Muscle layer of duodenum (tissue), 2 donors: ENCODE results near the gene PAX5.

Source experiments
- H3K27ac ChIP-seq: one replicate; pipeline ENCODE4 v1.7.0; 2013; ENCODE audit warnings: mild to moderate bottlenecking, low read length
- H3K27me3 ChIP-seq: one replicate; pipeline ENCODE4 v1.7.0; 2013; ENCODE audit warnings: low read depth, mild to moderate bottlenecking, control low read depth, low read length
- H3K36me3 ChIP-seq, 2 donors: one replicate each; pipeline ENCODE4 v1.7.0; 2013; ENCODE audit warnings: low read length in 2 of 2, control low read depth in 1 of 2, mild to moderate bottlenecking in 1 of 2; ENCODE audit not compliant: insufficient read depth in 2 of 2, control insufficient read depth in 1 of 2
- H3K4me1 ChIP-seq, 2 donors: one replicate each; pipeline ENCODE4 v1.7.0; 2013; ENCODE audit warnings: low read length in 2 of 2, mild to moderate bottlenecking in 2 of 2, control low read depth in 1 of 2, moderate library complexity in 1 of 2; ENCODE audit not compliant: insufficient read depth in 2 of 2, control insufficient read depth in 1 of 2
- H3K4me3 ChIP-seq, 2 donors: one replicate each; pipeline ENCODE4 v1.7.0; 2013; ENCODE audit warnings: low read length in 2 of 2, low read depth in 1 of 2, mild to moderate bottlenecking in 1 of 2
- H3K9me3 ChIP-seq, 2 donors: one replicate each; pipeline ENCODE4 v1.7.0; 2013; ENCODE audit warnings: low read length in 2 of 2, control low read depth in 1 of 2, mild to moderate bottlenecking in 1 of 2; ENCODE audit not compliant: control insufficient read depth in 1 of 2
- donor health status: healthy.

Gene PAX5

DNA sequence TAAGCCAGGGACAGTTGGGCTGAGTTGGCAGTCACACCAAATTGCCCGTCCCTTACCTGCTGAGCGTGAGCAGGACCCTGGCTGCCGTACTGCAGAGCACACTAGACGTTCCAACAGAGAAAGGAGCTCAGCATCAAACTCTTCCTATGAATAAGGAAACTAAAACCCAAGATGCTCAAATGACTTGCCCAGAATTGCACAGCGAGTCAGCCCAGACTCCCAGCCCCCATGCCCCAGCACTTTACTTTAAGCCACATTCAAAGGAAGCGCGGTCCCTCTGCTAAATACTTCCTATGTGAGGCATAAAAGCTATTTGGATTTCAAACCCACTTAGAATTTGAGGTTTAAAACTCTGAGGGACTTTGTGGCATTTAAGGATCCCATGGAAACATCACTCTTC is 23.9 kb downstream of the PAX5 start:
- no peaks in the 10 kb centered on the region for H3K4me1 ChIP-seq
- no peaks in the 10 kb centered on the region for H3K36me3 ChIP-seq
- no peaks in the 10 kb centered on the region for H3K9me3 ChIP-seq
- peaks cover 7% of the 10 kb centered on the region for H3K27me3 ChIP-seq
- no peak overlapping the region for H3K27ac ChIP-seq
- H3K4me3 ChIP-seq: no peak overlapping the region

DNA sequence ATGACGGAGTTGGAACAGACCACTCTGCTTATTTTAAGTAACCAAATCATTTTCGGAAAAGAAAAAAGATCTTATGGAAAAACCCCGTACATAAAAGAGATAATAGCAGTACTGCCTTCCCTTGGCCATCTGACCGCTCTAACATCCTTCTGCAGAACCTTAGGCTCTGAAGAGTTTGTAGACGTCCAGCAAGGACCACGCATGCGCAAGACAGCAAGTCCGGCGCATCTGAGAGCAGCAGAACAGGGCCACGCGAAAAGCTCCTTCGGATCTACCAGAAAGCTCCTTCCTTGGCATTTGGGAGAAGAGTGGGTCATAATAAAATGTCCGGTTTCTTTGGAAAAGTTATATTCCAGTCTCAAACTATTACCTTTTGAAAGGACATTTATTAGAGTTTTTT is 26.8 kb downstream of the PAX5 start:
- peaks cover 16% of the 10 kb centered on the region for H3K27me3 ChIP-seq

DNA sequence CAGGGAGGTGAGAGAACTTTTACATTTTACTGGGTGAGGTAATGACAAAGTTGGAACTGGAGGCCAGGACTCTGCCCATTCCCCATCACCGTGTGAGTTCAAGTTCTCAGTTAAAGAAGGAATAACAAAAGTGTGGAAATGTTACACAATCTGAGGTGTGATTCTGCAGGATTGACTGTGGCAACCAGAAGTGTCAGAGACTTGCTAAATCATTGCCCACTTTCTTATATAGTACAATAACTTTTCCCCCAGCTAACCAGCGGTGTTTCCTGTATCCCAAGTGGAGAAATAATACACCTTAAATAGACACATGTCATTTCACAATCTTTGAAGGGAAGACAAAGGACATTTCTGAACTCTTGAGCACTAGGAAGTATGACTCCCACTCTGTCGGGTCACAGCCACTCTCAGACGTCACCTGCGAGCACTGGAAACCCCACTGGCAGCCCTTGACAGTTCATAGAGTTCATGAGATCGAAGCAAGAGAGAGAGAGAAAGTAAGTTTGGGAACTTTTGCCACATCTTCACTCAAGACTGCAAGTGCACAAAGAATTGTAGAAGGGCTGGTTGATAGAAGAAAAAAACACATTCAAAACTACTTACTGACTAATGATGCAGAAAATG is 28.4 kb downstream of the PAX5 start:
- H3K4me1 ChIP-seq: peaks cover 0 to 9% of the 10 kb centered on the region in 2 donors
- no peaks in the 10 kb centered on the region for H3K9me3 ChIP-seq
- no peak overlapping the region for H3K4me3 ChIP-seq
- H3K27ac ChIP-seq: no peak overlapping the region
- H3K36me3 ChIP-seq: no peaks in the 10 kb centered on the region
- H3K27me3 ChIP-seq: peaks cover 16% of the 10 kb centered on the region

More for the DNA sequence above, 26.8 kb downstream of the PAX5 start:
- H3K4me1 ChIP-seq: peaks cover 0 to 6% of the 10 kb centered on the region in 2 donors
- no peaks in the 10 kb centered on the region for H3K36me3 ChIP-seq
- H3K4me3 ChIP-seq: no peak overlapping the region
- H3K27ac ChIP-seq: no peak overlapping the region
- no peaks in the 10 kb centered on the region for H3K9me3 ChIP-seq

DNA sequence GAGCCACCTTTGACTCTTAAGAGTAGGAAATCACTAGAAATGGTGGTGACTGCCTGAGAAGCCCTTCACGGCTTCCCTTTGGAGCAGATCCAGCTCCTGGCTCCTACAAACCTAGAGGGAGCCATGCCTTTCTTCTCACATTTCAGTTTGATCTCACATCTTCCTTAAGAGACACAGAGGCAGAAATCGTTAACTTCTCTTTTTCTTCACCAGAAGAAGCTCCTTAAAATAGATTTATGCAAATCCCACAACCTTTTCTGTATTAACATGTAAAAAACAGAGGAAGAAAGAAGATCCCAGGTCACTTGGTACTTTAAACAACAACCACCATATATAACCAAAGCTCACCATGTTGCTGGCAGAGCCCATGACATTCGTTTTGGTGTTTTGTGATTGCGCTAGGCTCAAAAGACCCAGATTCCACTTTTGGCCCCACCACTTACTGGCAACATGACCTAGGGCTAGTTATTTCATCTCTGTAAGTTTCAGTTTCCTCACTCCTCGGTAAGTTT is 29.6 kb downstream of the PAX5 start:
- H3K4me3 ChIP-seq: no peak overlapping the region
- peaks cover 16% of the 10 kb centered on the region for H3K27me3 ChIP-seq
- H3K9me3 ChIP-seq: no peaks in the 10 kb centered on the region
- H3K36me3 ChIP-seq: no peaks in the 10 kb centered on the region
- peaks cover 0 to 9% of the 10 kb centered on the region in 2 donors for H3K4me1 ChIP-seq
- H3K27ac ChIP-seq: no peak overlapping the region

DNA sequence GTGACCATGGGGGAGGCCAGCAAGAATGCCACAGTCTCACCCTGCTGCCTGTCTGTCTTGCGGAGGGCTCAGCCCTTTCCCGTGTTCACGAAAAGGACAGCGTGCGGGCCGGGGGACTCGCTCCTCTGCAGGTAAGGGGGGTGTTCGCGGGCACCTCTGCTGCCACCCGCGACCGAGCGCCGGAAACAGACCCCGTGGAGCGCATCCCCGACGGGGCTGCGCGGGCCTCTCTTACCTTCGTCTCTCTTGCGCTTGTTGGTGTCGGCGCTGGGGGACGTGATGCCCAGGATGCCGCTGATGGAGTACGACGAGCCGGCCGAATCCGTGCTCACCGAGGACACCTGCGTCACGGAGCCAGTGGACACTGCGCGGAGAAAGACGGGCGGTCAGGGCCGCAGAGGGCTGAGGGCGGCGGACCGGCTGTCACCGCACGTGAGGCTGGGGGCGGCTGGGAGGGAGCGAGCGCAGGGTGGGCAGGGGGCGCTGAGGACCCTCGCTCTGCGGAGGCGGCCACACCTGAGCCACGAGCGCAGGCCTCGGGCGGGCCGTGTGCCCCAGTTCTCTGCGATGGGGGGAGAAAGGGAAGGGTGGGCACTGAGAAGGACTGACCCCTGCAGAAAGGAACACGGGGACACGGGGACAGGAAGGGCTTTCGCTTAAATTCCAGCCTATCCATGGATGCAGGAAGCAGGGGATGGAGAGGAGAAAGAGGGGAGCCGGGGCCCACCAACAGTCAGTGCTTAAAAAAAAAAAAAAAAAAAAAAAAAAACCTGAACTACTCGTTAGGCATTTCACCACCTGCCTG is 31.5 kb downstream of the PAX5 start:
- Histone ChIP-seq H3K27ac (no peak overlapping the region), H3K36me3 (no peaks in the 10 kb centered on the region), H3K4me3 (no peak overlapping the region), H3K4me1 (peaks cover 0 to 9% of the 10 kb centered on the region in 2 donors), H3K9me3 (no peaks in the 10 kb centered on the region), H3K27me3 (peaks cover 16% of the 10 kb centered on the region)

DNA sequence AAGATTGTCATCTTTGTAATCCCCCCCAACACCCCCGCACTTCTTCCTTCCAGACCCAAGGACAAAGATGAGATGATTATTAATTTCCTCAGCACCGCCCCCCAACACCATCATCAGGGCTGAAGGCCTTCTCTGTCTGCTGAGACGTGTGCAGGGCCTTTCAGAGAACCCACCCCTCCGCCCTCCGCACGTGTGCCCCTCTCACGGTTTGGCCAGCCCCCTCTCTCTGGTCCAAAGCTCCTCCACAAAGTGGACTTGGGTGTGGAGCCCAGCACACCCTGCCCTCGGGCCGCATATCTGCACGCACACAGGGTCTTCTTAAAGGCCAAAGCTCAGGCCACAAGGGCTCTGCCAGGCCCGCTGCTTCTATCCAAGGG is 32.0 kb downstream of the PAX5 start:
- H3K9me3 ChIP-seq: no peaks in the 10 kb centered on the region
- H3K36me3 ChIP-seq: no peaks in the 10 kb centered on the region
- no peak overlapping the region for H3K4me3 ChIP-seq
- peaks cover 16% of the 10 kb centered on the region for H3K27me3 ChIP-seq
- H3K4me1 ChIP-seq: peaks cover 0 to 9% of the 10 kb centered on the region in 2 donors
- no peak overlapping the region for H3K27ac ChIP-seq

DNA sequence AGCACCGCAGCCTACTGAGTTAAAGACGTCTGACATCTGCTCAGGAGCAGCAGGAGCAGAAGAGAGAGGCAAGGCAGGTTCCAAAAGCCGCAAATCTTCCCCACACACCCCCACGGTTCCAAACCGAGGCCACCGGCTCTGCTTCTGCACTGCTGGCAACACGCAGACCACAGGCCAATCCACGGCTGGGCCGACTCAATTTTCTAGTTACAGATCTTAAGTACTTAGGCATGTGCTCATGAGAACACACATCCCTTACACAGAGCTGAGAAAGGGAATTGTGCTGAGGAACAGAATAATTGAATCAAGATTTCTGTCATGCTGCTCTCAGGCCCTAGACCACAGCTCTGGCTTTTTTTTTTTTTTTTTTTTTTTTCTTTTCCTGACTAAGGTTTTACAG is 32.6 kb downstream of the PAX5 start:
- H3K4me1 ChIP-seq: peaks cover 0 to 9% of the 10 kb centered on the region in 2 donors
- H3K36me3 ChIP-seq: no peaks in the 10 kb centered on the region
- no peak overlapping the region for H3K4me3 ChIP-seq
- H3K27me3 ChIP-seq: peaks cover 14% of the 10 kb centered on the region
- no peak overlapping the region for H3K27ac ChIP-seq
- H3K9me3 ChIP-seq: no peaks in the 10 kb centered on the region

DNA sequence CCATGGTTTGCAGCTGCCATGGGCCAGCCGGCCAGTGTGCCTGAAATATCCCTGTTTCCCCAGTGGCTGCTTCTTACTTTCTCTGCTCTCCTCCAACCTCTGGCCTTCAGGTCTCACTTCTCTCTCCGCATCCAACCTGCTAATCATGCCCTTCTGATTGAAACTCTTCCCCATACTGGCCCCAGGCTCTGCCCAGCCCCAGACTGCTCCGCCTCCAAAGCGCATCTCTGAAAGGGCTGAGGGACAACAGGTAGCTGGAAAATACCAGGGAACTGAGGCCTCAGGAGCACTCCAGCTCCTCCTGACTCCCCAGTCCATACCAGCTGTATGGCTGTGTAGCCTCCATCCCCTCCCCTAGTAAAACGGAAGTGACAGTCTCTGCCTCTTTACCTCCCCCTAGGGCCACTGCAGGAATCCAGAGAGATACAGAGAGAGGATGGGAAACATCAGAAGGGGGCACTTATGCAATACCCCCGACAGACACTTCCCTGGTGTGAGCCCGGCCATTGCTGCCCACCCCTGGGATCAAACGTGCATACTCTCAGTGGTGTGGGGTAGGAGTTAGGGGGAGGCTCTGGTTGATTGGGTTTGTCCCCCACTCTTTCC is 34.2 kb downstream of the PAX5 start:
- Histone ChIP-seq H3K4me1 (peaks cover 0 to 9% of the 10 kb centered on the region in 2 donors), H3K4me3 (no peak overlapping the region), H3K9me3 (no peaks in the 10 kb centered on the region), H3K36me3 (no peaks in the 10 kb centered on the region), H3K27ac (no peak overlapping the region), H3K27me3 (peaks cover 13% of the 10 kb centered on the region)

DNA sequence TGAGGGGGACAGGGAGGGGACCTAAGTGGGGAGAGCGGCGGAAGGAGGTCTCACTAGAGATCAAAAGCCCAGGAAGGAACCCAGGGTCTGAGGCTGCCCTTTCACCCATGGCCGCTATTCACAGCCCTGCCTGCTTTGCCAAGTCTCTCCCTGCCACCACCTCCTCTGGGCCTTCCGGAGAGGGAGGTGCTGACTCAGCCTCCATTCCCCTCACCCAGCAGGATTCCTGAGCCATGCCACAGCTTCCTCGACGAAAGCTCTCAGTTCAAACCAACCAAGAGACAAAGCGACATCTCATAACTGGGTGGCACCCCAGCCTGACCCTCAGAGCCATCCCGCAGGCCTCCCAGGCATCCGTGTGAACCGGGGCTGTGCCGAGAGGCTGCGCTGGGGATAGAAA is 36.7 kb downstream of the PAX5 start:
- H3K9me3 ChIP-seq: no peaks in the 10 kb centered on the region
- H3K36me3 ChIP-seq: no peaks in the 10 kb centered on the region
- peaks cover 0 to 4% of the 10 kb centered on the region in 2 donors for H3K4me1 ChIP-seq
- H3K27ac ChIP-seq: no peak overlapping the region
- H3K27me3 ChIP-seq: peaks cover 4% of the 10 kb centered on the region
- no peak overlapping the region for H3K4me3 ChIP-seq

DNA sequence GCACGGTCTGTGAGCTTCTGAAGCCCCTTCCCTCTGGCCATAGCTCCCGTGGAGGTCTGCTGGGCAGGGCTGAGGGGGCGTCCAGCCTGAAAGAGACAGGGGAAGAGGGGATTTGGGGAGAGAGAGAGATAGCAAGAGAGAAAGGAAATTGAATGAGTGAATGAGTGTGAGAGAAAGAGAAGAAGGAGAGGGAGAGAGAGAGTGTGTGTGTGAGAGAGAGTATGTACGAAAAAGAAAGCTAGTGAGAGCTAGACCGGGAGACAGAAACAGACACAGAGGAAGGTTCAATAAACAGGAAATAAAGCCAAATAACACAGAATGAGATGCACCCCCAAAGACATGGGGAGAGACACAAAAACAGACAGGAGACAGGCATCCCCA is 37.4 kb downstream of the PAX5 start:
- no peak overlapping the region for H3K4me3 ChIP-seq
- peaks cover 4% of the 10 kb centered on the region for H3K27me3 ChIP-seq
- peaks cover 2% of the 10 kb centered on the region in 2 donors for H3K9me3 ChIP-seq
- no peaks in the 10 kb centered on the region for H3K36me3 ChIP-seq
- H3K4me1 ChIP-seq: no peaks in the 10 kb centered on the region
- H3K27ac ChIP-seq: no peak overlapping the region

DNA sequence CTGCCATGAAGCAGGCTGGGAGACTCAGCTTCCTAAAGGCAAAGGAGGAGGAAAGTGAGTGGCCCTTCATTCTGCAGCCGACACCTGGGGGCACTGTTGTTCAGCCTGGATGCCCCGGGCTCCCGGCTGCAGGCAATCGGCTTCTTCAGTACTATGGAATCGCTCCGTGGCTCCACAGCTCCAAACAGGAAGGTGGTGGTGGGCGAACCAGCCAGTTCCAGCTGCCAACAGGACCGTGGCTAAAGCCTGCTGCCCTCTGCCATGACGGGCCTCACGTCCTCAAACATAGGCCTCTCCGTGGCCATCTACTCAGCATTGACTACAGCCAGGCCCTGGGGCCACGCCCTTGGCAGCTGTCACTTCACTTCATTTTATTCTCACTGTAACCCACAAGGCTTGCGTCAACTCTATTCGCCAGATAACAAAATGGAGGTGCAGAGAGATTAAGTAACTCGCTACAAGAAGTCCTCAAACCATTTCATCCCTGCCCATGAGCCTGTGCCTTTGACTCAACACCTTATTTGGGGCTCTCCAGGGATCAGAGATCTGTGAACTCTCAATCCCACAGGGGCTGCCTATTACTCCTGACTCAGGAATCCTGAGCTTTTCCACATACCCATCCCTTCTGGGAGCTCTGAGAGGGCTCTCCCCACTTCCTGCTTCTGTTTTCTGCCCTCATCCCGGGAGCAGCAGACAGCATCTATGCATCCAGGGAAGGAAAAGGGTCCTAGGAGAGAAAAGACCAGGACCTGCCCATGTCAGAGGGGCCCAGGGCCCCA is 38.0 kb downstream of the PAX5 start:
- Histone ChIP-seq H3K27ac (no peak overlapping the region), H3K36me3 (no peaks in the 10 kb centered on the region), H3K9me3 (peaks cover 7 to 8% of the 10 kb centered on the region in 2 donors), H3K27me3 (peaks cover 4% of the 10 kb centered on the region), H3K4me1 (no peaks in the 10 kb centered on the region), H3K4me3 (no peak overlapping the region)
